Measurements from ENCODE around the gene DACH1.

GRCh38 chr13:71727042-71727441 is 140.0 kb downstream of the DACH1 start:
- TF ChIP-seq ZC3H10 (CRISPR knock-in tag; IDR thresholded peaks at IDR 0.05) (no peak), CSDC2 (CRISPR knock-in tag; IDR thresholded peaks at IDR 0.05) (no peak), ZNF70 (CRISPR knock-in tag; IDR thresholded peaks at IDR 0.05) (no peak), PATZ1 (CRISPR knock-in tag; IDR thresholded peaks at IDR 0.05; ENCODE audit: borderline replicate concordance) (no peak), ARNTL (CRISPR knock-in tag; IDR thresholded peaks at IDR 0.05; ENCODE audit: borderline replicate concordance, low read depth) (no peak), GLIS3 (CRISPR knock-in tag; IDR thresholded peaks at IDR 0.05) (no peak), BACH2 (CRISPR knock-in tag; IDR thresholded peaks at IDR 0.05; ENCODE audit: borderline replicate concordance) (no peak), OSR1 (CRISPR knock-in tag; IDR thresholded peaks at IDR 0.05) (no peak), PPARA (CRISPR knock-in tag; IDR thresholded peaks at IDR 0.05; ENCODE audit: borderline replicate concordance) (no peak), ESRRG (CRISPR knock-in tag; IDR thresholded peaks at IDR 0.05) (no peak), ZFP3 (CRISPR knock-in tag; IDR thresholded peaks at IDR 0.05) (no peak), ZFP30 (CRISPR knock-in tag; IDR thresholded peaks at IDR 0.05) (no peak)

All from SK-N-SH treated with all-trans-retinoic acid at 6 μM for 48 hours (cell line).